ENCODE results near the gene RGS7. TPM values are rescaled to one million over a fixed set of nuclear protein-coding genes. Genes with fewer than 3 reads are reported as not detected.
"Not testable (repeated sequence)": the region's sequence is repeated elsewhere in the genome, so short reads cannot be mapped to it uniquely, and the experiment has no call there.

Gene RGS7
- total RNA-seq, 1 donor from 2014 or later, result not detected

- no peak for ATAC-seq
Observed at GRCh38 chr1:240765732-240766363, 591.2 kb downstream of the RGS7 start.

- no peak for ATAC-seq
Observed at GRCh38 chr1:240763771-240764170, 593.2 kb downstream of the RGS7 start.

- not testable (repeated sequence) for ATAC-seq
Observed at GRCh38 chr1:240763095-240763494, 593.9 kb downstream of the RGS7 start.

DNA sequence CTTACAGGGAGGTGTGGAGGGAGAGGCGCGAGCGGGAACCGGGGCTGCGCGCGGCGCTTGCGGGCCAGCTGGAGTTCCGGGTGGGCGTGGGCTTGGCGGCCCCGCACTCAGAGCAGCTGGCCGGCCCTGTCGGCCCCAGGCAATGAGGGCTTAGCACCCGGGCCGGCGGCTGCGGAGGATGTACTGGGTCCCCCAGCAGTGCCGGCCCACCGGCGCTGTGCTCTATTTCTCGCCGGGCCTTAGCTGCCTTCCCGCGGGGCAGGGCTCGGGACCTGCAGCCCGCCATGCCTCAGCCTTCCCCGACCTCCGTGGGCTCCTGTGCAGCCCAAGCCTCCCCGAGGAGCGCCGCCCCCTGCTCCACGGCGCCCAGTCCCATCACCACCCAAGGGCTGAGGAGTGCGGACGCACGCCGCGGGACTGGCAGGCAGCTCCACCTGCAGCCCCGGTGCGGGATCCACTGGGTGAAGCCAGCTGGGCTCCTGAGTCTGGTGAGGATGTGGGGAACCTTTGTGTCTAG lies 594.5 kb downstream of the RGS7 start:
- not testable (repeated sequence) for ATAC-seq

DNA sequence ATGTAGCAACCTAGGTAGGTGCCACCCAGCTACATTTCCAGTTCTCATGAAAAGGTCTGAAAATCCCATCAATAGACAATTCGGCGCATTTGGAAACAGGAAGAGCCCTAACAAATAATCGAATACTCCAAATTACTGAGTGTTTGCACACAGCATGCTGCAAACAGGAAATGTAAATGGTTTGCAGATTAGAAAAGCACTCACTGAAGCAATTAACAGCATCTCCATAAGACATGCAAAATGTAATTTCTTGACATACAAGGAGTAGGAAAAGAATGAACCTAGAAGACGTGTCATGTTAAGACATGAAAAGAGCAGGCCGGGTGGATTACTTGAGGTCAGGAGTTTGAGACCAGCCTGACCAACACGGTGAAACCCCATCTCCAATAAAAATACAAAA lies 598.2 kb downstream of the RGS7 start:
- ATAC-seq, result not testable (repeated sequence)

DNA sequence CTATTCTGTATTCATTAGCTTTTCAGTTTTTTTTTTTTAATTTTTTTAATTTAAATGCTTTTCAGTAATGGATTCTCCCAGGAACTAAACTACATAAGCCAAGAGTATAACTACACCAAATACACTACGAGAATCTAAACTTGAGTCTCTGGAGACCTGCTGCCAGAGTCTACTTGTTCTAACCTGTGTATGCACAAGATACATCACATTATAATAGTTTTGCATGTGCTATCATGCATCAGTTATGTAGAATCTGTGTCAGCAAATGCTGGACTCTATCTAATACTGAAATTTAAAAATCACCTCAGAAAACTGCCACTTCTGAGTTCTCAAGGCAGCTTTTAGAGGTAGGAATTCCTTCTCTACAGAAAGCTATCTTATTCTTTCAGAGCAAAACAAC lies 598.7 kb downstream of the RGS7 start:
- ATAC-seq, result no peak

GRCh38 chr1:240747907-240748306 lies 609.1 kb downstream of the RGS7 start:
- no peak for ATAC-seq

- no peak for ATAC-seq
Observed at GRCh38 chr1:240743705-240744104, 613.3 kb downstream of the RGS7 start.

- ATAC-seq, result no peak
Observed at GRCh38 chr1:240739754-240740153, 617.3 kb downstream of the RGS7 start.

DNA sequence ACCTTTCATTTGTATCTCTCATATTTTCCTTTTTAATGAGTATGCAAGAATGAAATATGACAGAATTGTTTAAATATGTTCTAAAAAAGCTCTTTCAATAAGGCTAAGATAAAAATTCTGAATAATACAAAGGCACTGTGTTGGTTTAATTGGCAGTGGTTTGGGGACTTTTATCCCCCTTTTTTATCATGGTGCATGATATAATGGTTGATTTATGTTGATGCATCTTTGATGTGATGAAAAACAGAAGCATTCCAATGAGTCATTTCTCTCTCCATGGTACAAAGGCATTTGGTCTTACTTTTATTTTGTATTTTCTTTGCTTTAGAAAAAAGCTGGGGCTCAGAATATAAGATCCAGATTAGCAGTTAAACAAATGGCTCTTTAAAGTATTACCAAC lies 617.9 kb downstream of the RGS7 start:
- no peak for ATAC-seq

GRCh38 chr1:240737766-240738265 lies 619.2 kb downstream of the RGS7 start:
- ATAC-seq, result no peak

DNA sequence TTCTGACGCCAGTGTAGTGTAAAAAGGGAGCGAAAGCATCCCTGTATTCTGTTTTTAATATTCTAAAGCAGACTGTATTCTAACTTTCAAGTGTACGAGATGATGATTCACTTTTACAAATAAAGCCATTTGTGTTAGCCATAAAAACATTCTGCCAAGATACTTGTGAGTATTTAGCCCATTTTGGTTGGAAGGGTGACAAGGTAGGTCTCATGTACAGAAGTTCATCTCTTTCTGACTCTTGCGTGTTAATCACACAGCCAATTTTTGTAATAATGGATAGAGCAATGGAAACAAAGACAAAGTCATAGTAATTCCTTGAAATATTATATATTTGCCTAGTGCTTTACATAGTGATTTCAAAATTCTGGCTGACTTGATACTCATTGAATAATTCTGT lies 619.7 kb downstream of the RGS7 start:
- no peak for ATAC-seq

DNA sequence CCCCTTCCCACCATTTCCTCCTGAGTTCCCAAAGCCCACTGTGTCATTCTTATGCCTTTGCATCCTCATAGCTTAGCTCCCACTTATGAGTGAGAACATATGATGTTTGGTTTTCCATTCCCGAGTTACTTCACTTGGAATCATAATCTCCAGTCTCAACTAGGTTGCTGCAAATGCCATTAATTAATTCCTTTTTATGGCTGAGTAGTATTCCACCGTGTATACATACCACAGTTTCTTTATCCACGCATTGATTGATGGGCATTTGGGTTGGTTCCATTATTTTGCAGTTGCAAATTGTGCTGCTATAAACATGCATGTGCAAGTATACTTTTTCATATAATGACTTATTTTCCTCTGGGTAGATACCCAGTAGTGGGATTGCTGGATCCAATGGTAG lies 622.3 kb downstream of the RGS7 start:
- ATAC-seq, result not testable (repeated sequence)

DNA sequence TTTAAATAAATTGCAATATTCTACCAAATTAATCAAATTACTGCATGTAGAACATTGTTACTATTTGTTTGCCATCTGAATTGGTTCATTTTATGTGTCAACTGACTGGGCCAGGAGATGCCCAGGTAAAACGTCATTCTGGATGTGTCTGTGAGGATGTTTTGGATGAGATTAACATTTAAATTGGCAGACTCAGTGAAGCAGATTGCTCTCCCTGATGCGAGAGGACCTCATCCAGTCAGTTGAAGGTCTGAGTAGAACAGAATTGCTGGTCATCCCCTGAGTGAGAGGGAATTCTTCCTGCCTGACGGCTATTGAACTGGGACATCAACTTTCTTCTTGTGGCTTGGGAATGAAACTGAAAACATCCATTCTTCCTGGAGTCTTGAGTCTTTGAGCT lies 623.0 kb downstream of the RGS7 start:
- no peak for ATAC-seq

DNA sequence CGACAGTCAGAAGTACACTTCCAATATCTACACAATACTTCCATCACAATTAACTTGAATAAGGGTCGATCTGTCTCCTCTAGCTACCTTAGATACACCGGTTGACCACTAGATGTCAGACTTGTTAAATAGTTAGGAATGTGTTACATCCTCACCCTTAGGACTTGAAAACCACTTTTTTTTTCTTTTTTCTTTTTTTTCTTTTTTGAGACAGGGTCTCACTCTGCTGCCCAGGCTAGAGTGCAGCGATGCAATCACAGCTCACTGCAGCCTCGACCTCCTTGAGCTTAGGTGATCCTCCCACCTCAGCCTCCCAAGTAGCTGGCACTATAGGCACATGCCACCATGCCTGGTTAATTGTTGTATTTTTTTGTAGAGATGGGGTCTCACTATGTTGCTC lies 624.6 kb downstream of the RGS7 start:
- ATAC-seq, result peak; percentile 36

Other genes starting within 250 kb of the RGS7 start
- gene FH, start 162.6 kb upstream of the RGS7 start, total RNA-seq, result 54.8 TPM
- gene KMO, start 175.2 kb upstream of the RGS7 start, total RNA-seq, result 0.12 TPM

Data from esophagus mucosa (tissue), 1 donor.